Left lobe of liver (tissue), 2 donors: ENCODE results near the gene PTPRG. TPM values are rescaled to one million over a fixed set of nuclear protein-coding genes. Genes with fewer than 3 reads are reported as not detected.

ENCODE experiments used
- ATAC-seq: fragments of 200-7000 bp; cut with Tn5 transposase; one replicate; pipeline ENCODE4 v1.9.1; 2020; ENCODE audit warnings: mild to moderate bottlenecking, moderate library complexity
- DNase-seq: peaks from one replicate; pipeline ENCODE4 v3.0.0-alpha.2; 2020; ENCODE audit warnings: low spot score
- total RNA-seq: library from RNA; stranded (reverse); gene quantifications from one replicate; pipeline ENCODE4 v1.2.1, GENCODE V29; 2021
- donor health status: DM: no; HTN: no; CAD: no; lungs with moderate emphysema.
- donor health status: DM: no; HTN: yes; CAD: no.

Gene PTPRG
- total RNA-seq, 1 donor from 2014 or later, result 15.6 TPM

GRCh38 chr3:61562042-61562720 is 810 bp downstream of the PTPRG start:
- no peak for ATAC-seq
- peak; percentile 44 for DNase-seq

DNA sequence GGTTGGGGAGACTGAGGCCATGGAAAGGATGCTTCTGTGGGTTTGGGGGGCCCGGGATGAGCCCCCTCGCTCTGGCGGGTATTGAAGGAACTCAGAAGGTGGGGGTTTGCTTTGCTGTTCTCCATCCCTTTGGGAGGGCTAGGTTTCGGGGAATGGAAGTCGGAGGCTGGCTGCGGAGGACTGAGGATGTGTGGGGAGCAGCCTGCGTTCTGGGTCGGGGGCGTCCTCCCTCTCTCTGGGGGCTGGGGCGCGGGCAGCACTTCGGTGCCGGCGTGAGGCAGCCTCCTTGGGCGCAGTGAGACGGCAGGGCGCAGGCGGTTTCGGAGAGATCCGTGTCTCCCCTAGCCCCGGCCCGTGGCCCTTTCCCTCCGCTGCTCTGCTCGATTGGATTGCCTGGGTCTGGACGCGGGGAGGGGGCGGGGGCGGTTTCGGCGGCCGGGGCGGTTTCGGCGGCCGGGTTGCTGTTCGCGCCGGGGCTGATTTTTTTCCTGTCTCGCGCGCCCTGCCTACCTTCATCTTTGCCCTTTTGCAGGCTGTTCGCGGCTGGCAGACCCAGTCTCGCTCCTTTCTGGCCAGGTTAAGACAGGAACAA is 1.4 kb downstream of the PTPRG start:
- peak; percentile 18 for ATAC-seq
- peak; percentile 68 for DNase-seq

DNA sequence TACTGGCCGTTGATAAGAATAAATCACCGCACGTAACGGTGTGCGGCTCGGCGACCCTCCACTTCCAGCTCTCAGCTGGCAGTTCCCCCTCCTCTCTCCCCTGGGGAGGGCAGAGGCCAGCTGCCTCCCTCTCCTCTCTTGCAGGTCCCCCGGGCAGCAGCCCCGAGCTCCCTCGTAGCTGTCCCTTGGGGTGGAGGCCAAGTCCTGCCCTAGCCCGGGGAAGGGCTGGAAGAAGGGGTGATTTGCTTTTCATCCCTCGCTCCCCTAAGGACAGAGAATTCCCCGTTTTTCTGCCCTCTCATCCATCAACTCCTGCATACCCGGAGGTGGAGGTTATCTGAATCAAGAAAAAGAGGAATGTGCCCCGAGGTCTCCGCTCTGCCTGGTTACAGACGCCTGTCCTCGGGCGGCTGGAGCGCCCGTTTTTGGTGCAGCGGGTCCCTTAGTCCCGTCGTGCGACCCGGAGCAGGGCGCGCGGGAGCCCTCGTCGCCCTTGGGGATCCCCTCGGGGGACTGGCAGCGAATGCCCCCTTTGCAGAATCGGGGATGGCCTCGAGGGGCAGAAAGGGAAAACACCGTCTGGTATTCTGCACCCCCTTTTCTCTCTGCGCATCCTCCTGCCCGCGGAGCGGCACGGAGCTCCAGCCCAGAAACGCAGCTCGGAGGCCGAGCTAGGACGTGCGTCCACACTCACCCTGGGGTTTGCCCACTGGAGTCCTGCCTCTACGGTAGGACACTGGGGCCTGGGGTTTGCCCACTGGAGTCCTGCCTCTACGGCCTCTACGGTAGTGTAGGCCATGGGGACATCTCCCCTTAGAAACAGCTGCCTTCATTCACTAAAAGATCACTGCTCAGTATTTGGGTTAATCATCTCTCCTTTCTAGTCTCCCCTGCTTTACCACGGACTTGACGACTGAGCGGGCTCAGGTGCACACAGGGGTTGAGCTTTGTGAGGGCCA is 2.2 kb downstream of the PTPRG start:
- ATAC-seq, result peak; percentile 0
- peak; percentile 45 for DNase-seq

DNA sequence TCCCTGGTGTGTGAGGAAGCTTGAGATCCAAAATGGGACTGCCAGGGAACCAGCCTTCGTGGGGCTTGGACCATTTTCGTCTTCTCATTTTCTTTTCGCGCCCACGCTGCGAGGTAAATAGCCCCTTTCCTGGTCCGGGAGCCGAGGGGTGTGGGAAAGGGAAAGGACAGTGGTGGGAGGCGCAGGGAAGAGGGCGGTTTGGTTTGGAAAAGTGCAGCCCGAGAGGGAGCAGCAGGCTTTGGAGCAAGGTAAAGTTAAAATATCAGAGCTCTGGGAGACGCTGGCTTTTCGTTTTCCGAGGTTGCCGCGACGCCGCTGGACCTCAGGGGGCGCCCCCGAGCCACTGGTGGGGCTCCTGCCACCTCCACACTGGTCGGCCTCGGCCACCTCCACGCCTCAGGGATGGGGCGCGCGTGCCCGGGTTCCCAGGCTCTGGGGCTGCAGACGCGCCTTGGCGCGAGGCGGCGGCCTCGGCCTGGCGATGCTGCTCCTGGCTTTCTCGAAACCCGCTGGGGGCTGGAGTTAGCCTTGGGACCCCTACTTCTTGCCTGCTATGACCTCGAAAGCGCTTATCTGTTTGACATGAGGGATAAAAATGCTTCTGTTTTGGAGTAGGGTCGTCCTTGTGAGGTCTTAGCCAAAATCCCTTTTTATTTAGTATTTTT is 3.2 kb downstream of the PTPRG start:
- DNase-seq, result peak; percentile 84
- peak; percentile 49 for ATAC-seq

GRCh38 chr3:61565569-61565968 is 4.2 kb downstream of the PTPRG start:
- ATAC-seq, result no peak

GRCh38 chr3:61568127-61568526 is 6.8 kb downstream of the PTPRG start:
- no peak for ATAC-seq
- DNase-seq, result no peak

More at GRCh38 chr3:61565569-61565968, 4.2 kb downstream of the PTPRG start:
- no peak for DNase-seq

- DNase-seq (no peak), ATAC-seq (peak; percentile 85)
Measured at GRCh38 chr3:61569856-61570580, 8.6 kb downstream of the PTPRG start.

DNA sequence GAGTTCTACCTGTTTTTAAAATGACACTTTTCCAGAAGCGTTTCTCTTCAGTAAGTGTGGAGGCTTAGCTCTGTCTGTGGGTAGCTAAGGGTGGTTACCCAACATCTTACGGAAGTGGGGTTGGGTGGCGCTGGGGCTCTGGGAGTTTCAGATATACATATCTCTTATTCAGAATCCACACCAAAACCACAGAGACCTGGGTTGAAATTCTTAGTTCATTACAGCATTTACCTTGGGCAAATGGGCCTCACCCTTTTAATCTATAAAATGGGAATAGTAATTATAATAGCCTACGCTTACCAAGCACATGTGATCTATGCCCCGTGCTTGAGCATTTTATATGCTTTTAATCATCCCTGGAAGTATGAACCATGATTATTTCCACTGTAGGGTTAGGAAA is 9.4 kb downstream of the PTPRG start:
- ATAC-seq, result no peak

GRCh38 chr3:61571516-61572336 is 10.4 kb downstream of the PTPRG start:
- no peak for ATAC-seq

More for the DNA sequence above, 9.4 kb downstream of the PTPRG start:
- DNase-seq, result no peak

DNA sequence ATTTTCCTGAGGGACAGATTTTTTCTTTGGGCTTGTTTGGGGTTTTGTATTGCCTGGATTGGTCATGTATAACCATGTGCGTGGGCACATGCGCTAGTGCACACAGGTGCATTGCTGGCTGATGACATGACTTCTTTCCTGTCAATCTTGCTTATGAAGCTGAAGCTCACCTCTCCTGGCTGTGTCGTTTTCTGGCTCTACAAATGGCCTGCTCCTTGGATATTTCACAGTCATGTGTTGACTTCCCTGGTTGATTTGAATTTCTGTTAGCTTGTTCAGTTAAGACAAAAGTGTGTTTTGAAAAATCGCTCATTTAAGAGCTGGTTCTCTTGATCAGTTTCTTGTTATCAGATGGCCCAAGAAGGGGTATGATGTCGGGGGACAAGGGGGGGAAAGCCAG is 11.5 kb downstream of the PTPRG start:
- ATAC-seq, result no peak
- no peak for DNase-seq

More at GRCh38 chr3:61571516-61572336, 10.4 kb downstream of the PTPRG start:
- no peak for DNase-seq

DNA sequence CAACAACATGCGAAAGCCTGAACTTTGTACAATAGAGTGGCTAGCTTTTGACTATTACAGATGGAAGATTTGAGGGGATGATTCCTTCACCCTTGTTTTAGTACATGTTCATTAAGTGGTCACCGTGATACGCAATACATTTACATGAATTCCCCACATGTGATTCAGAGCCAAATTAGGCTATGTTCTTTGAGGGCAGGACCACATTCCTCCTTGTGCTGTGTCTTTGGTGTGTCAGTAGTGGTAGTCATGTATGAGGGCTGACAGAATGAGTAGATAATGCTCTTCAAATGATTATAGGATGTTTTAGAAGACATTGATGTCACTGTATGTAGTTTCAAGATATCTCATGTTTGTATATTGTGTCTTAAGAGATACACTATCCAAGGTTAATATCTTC is 12.1 kb downstream of the PTPRG start:
- DNase-seq (no peak), ATAC-seq (no peak)

DNA sequence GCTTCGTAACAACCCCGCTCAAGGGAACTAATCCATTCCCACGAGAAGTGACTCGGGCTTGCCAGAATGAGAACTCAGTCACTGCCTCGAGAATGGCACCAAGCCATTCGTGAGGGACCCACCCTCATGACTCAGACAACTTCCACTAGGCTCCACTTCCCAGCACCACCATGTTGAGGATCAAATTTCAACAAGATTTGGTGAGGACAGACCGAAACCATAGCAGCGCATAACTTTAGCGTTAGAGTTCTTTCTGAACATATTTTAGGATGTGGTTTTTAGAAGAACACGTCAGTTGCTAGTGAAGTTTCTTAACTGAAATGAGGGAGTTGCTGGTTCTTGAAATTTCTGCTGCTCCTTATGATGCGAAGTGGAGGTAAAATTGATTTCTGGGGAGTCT is 13.5 kb downstream of the PTPRG start:
- DNase-seq, result no peak
- ATAC-seq, result no peak

DNA sequence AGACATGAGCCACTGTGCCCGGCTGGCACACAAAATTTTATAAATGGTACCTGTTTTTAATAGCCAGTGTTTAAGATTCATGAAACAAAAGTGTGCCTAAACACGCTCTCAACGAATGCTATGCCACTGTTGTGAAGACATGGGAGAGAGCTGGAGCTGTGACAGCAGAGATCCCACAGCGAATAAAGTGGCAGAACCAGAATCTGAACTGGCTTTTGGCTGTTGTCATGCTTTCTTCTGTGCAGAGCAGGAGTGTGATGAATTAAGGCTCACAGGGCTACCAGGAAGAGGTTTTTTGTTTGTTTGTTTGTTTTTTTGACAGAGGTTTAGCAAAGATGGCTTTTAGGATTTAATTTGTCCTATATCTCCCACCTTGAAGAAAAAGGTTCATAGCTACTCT is 14.5 kb downstream of the PTPRG start:
- no peak for DNase-seq
- no peak for ATAC-seq

DNA sequence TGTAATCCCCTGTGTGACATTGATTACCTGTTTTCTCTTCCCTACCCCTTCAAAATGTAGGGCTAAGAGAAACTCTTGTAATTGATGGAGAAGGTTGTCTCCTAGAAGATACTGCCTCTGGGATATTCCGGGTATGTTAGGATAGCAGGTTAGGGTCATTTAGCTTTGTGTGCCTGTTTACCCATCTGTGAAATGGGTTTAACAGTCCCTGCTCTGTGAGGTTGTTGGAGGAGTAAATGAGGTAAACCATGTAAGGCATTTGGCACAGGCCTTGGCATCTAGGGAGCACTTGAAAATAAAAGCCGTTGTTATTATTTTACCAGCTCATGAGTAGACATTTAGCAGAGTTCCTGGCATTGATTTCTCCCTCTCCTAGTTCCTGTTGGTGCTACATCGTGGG is 16.4 kb downstream of the PTPRG start:
- ATAC-seq (no peak), DNase-seq (no peak)

DNA sequence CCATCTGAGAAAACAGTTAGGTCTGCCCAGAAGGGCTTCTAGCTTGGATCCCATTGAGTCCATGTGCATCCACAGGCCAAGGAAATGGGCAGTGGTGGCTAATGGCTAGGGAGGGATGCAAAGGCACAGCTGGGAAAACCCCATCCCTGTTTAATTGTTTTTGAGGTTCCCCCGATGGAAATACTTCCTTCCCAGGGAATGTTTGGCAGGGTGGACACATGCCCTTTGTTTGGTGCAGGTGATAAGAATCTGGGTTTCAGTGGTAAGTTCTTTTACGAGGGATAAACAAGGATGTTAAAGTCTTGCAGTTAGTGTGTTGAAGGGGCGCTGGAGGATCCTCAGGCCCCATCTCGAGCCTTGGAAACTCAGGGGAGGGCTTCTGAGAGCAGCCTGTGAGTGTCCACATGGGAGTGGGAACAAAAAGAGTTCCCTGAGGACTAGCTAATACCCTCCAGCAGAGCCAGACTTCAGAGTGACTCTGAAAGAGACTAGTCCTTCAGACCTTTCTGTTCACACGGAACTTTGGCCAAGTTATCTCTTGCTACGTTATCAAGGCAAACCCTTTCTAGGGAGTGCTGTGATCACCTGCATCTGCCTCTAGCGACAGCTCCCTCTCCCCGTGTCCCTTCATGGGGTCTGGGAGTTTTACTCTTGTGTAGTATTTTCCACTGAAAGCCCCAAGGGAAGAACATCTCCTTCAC is 17.4 kb downstream of the PTPRG start:
- ATAC-seq (no peak), DNase-seq (no peak)

DNA sequence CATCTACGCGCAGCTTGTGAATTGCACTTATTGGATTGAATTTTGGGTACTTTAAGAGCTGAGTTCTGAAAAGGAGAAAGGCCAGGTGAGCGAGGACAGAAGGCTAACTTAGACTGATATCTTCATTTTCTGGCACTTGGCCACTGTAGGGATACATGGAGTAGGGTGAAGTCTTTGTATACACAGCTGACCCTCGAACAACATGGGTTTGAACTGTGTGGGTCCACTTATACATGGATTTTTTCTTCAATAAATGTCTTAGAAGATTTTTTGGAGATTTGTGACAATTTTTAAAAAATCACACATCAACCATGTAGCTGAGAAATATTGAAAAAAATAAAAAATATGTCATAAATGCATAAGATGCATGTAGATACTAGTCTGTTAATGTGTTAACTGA is 18.3 kb downstream of the PTPRG start:
- no peak for ATAC-seq
- DNase-seq, result no peak

GRCh38 chr3:61580982-61581643 is 19.7 kb downstream of the PTPRG start:
- ATAC-seq (no peak), DNase-seq (no peak)

DNA sequence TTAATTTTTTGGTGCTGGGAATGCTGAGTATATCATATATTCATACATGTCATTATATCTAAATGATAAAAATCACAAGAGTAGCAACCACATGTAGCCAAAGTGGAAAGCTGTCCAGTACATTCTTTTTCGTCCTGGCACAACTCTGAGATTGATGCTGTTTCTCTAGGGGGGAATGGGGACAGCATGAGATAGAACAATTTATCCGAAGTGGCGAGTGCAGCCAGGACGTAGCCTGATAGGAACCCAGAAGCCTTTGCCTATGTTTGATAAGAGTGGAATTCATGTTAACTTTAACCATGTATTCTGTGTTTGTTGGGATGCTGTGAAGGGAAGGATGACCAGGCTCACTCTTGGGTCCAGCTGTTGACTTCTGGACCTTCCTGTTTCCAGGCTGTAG is 20.9 kb downstream of the PTPRG start:
- no peak for ATAC-seq
- DNase-seq, result no peak
